RPMI7951 (cell line): ENCODE data around the gene ABI1. TPM values are rescaled to one million over a fixed set of nuclear protein-coding genes. Genes with fewer than 3 reads are reported as not detected.

Experiments used
- DNase-seq: peaks from one replicate; pipeline ENCODE4 v3.0.0-alpha.2; 2012; ENCODE audit warnings: low read depth
- total RNA-seq: library from RNA; depleted of rRNA; stranded (reverse); fragments of >200 nt; shearing (Covaris generic); gene quantifications from 2 replicates; pipeline ENCODE4 v1.2.3, GENCODE V29; 2014; rRNA removed

Gene ABI1
- total RNA-seq, 1 experiment from 2014 or later, result 70.9 TPM

DNA sequence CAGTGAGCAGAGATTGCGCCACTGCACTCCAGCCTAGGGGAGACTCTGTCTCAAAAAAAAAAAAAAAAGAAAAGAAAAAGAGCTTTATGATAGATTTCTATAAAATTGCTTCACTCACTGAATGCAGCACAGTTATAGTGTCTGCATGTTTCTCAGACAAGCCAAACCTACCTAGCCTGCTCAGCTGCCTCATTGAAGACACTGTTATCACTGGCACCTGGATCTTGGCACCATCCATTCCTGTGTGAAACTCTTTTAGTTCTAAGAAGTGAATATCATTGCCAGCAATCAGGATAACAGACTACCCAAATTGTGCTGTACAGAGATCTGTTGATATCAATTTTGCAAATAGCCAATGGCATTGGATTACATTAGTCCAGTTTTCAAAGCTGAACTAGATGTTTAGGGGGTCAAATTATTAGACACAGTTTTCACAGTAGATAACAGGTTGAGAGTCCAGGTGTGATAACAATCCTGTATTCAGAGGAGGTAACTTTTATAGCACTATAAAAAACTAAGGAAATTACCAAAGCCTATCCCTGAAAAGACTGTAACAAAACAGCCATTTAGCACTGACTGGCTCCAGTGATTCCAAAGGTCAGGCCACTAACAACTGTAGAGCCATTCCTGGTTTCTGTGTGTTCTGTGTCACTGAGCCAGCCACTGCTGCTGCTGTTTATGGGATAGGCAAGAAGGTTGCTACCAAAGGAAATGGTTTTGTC, 146.2 kb downstream of the ABI1 start:
- DNase-seq, result no peak

DNA sequence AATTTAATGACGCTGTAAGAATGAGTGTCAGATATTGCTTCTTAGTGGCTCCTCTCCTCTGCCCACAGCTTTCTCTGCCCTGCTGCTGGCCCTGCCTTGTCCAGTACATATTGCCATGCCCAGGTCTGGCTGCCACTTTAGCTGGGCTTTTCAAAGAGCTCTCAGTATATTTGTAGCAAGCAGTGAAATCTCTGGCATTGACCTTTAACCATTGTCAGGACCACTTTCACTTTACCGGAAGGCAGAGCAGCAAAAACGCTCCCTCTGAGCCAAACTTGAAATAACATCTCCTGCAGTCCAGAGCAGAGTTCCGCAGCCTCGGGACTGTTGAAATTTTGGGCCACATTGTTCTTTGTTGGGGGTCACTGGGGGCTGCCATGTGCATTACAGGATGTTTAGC, 149.4 kb downstream of the ABI1 start:
- DNase-seq, result no peak

DNA sequence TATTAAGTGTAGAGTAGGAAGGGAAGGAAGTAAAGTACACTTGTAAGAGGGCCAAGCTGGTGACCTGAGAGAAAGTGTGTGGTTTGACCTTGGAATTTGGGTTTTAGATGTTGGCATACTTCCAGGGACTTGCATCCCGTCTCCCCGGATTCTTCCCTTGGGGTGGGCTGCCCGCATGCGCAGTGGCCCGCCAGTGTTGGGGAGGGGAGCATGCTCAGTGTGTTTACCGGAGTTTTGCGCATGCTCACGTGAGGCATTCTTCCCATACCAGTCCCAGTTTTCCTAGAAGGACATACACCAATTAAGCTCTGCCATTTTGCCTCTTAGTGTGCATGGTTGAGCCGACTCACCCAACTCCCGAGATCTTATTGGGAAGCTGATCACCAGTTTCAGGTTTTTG, 153.8 kb downstream of the ABI1 start:
- DNase-seq, result no peak

DNA sequence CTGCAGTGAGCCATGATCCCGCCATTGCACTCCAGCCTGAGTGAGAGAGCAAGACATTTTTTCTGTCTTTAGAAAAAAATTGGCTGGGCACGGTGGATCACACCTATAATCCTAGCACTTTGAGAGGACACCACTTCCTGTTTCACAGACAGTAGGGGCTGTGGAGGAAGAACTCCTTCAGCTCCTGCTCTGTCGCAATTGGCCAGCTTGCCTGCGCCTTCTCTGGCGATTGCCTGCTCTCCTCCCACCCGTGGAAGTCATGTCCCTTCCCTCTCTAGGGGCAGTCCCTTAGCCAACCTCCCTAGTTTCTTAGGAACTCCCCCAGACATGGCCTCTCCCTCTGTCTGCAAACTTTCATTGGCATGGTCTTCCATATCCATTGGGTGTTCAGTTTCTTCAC, 154.6 kb downstream of the ABI1 start:
- DNase-seq, result no peak

DNA sequence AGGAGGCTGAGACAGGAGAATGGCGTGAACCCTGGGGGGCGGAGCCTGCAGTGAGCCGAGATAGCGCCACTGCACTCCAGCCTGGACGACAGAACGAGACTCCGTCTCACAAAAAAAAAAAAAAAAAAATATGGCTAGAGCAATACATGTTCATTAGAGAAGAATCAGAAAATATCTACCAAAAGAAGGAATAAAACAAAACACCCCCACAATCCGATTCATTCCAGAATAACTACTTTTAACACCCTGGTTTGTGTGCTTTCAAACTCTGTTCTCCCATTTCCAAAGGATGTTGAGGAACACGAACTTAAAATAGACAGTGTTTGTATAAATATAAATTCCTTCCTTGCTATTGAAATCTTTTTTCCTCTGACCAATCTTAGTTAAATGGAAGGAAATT, 156.8 kb downstream of the ABI1 start:
- no peak for DNase-seq

DNA sequence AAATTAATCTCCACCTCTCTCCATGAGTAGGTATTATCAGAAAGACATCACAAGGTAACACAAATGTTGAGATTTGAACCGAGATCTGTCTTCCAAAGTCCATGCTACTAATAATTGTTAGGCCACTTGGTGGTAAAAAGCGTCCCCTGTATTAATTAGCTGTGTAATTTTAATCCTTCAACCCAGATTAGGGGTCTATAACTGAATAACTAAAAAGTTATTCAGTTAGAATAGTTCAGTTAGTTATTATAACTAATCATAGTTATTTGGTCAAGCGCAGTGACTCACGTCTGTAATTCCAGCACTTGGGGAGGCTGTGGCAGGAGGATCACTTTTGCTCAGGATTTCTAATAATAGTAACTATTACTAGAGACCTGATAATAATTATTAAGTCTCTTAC, 157.7 kb downstream of the ABI1 start:
- DNase-seq, result no peak

DNA sequence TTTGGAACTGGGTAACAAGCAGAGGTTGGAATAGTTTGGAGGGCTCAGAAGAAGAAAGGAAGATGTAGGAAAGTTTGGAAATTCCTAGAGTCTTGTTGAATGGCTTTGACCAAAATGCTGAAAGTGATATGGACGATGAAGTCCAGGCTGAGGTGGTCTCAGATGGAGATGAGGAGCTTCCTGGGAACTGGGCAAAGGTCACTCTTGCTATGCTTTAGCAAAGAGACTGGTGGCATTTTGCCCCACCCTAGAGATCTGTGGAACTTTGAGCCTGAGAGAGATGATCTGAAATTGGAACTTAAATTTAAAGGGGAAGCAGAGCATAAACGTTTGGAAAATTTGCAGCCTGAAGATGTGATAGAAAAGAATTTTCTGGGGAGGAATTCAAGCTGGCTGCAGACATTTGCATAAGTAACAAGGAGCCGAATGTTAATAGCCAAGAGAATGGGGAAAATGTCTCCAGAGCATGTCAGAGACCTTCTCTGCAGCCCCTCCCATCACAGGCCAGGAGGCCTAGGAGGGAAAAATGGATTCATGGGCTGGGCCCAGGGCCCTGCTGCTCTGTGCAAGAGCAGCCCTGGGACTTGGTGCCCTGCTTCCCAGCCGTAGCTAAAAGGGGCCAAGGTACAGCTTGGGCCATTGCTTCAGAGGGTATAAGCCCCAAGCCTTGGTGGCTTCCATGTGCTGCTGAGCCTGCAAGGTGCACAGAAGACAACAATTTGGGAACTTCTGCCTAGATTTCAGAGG, 159.7 kb downstream of the ABI1 start:
- DNase-seq, result no peak

DNA sequence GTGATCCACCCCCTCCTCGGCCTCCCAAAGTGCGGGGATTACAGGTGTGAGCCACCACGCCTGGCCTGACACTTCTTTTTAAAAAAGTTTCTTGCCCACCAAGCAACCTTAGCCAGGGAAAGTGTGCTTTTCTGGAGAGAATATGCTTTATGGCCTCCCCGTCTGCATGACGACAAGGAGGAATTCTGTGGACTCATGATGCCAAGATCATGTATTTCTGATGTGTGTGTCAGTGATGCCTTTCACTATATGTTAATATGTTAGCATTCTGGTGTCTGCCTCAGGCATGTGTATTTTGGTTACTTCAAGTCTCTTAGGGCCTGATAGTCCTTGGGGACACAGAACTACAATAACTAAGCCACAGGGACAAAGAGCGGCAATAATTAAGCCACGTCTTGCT, 161.1 kb downstream of the ABI1 start:
- no peak for DNase-seq

DNA sequence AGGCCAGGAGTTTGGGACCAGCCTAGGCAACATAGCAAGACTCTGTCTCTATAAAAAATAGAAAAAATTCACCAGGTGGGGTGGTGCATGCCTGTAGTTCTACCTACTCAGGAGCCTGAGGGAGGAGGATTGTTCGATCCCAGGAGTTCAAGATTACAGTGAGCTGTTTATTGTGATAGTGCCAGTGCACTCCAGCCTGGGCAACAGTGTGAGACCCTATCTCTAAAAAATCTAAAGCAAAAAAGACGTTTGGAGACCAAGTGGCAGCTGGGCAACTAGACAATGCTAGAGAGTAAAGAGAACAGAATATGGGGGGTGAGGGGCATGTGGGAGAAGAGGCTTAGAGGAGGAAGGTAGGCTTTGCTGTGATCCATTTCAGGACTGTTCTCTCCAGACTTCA, 161.8 kb downstream of the ABI1 start:
- no peak for DNase-seq

DNA sequence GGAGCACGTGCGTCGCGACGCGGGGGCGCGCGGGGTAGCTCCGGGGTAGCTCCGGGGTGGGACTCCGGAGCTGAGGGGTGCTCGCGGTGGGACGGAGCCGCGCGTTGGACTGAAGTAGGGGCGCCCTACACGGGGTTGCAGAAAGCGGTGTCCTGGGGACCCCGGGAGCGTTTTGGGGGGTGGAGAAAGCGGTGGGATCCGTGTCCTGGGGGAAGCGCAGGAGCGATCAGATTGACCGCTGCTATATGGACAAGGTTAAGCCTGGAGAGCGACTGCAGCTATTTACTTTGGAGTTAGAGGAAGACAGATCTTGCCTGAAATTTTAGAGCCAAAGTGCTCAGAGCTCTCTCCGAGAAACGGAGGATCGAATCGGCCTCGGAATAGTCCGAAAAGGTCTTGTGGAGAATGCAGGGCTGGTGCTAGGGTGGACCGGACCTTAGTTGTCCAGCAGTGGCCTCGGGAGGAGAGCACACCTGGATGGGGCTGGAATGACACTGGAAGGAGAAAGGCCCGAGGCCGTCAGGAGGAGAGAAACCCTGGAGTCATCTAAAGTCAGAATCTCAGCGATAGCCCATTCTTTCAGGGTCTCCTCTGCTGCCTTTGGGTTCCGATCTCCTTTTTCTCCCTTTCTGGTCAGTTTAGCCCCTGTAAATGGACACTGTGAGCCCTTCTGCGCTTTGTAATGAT, 162.7 kb downstream of the ABI1 start:
- no peak for DNase-seq

DNA sequence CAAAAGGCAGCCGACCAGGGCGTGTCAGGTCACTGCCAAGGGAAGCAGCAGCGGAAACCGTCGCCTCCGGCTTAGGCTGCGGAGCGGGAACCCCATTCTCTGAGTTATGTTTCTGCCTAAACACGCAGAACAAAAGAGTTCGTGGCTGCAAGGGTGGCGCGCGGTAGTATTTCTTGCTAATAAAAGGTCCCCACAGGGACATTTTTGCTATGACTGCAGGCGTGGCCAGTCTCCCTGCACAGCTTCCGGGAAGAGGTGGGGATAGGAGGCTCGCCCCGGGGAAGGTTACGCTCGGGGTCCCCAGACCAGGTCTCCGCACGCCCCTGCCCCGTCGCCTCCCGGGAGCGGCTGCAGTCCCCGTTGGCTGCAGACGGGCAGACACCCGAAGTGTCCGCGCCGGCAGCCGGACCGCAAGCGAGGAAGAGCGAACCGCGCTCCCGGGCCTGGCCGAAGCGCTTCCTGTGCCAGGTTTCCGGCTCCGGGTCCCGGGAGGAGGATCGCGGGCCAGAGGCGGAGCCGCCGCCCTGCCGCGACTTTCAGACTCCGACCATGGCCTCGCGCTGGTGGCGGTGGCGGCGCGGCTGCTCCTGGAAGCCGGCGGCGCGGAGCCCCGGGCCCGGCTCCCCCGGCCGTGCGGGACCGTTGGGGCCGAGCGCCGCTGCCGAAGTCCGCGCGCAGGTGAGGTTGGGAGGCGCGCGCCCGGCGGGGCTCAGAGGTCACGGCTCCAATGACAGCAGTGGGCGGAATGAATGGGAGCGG, 163.4 kb downstream of the ABI1 start, which contains the start of gene PDSS1:
Gene PDSS1 (plus strand): TSS at position 539 of the 759 bp plus-strand sequence. CDS start 11 bp downstream, at position 550.
- DNase-seq, result peak; percentile 70

DNA sequence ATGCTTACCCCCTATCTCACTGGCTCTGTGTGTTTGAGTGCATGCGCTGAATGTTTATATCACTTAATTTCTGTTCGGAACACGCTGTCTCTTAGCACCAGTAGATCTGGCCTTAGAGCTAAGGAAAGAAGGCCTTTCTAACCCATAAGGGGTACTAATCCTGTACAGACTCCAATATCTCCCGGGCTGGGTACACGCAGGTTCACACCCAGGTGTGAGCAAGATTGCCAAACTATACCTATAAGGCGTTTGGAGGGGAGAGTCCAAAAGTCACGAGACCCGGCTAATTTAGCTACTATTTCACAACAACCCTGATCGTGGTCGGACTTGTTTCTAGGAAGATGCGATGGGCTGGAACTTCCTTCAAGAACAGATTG, 164.0 kb downstream of the ABI1 start:
- DNase-seq, result no peak

Other genes starting within 250 kb of the ABI1 start
- gene PDSS1, start 163.3 kb downstream of the ABI1 start, total RNA-seq, result 18.0 and 21.6 TPM in 2 replicates
- gene ANKRD26, start 239.5 kb upstream of the ABI1 start, total RNA-seq, result 10.5 and 13.6 TPM in 2 replicates